HCT116 (cell line): ENCODE data around the gene RHCE. TPM values are rescaled to one million over a fixed set of nuclear protein-coding genes. Genes with fewer than 3 reads are reported as not detected.

Experiments
- ATAC-seq: fragments of 200-7000 bp; cut with Tn5 transposase; 2 replicates; pipeline ENCODE4 v1.9.1; 2020; ENCODE audit warnings: mild to moderate bottlenecking, moderate library complexity
- BruUV-seq: library from RNA; stranded (reverse); fragments of 400-500 nt; replicated peaks from 2 replicates; lab custom pipeline; 2021; lab: Mats Ljungman, UMichigan
- CTCF ChIA-PET: fragments of 300-600 bp; sonication (Branson Sonifier 250); formaldehyde crosslinking; loops from one replicate; lab custom pipeline; 2021; ENCODE audit warnings: antibody characterized with exemption; lab: Charles Lee
- POLR2A ChIA-PET: fragments of 300-600, 350-600 bp; sonication (Branson Sonifier 250); formaldehyde crosslinking; loops from one replicate; lab custom pipeline; 2021; ENCODE audit warnings: antibody characterized with exemption; lab: Charles Lee
- RAD21 ChIA-PET, 2 experiments: fragments of 300-600 bp; sonication (Branson Sonifier 250); formaldehyde crosslinking; loops; one replicate each; lab custom pipeline; 2023; ENCODE audit warnings: low total read pairs in 2 of 2; ENCODE audit not compliant: uncharacterized antibody in 2 of 2, unreplicated experiment in 2 of 2, low non-redundant PET in 1 of 2; lab: Charles Lee
- DNase-seq: peaks from one replicate; pipeline ENCODE4 v3.0.0-alpha.2; 2010; ENCODE audit warnings: low read depth, low spot score
- H2AFZ ChIP-seq: fragments of 200-600 bp; shearing (Covaris generic), sonication (generic); 2 replicates; pipeline ENCODE4 v1.6.1; 2017; ENCODE audit warnings: low read depth, mixed run types, mixed read lengths, antibody characterized with exemption, low read length; ENCODE audit not compliant: poor library complexity, severe bottlenecking
- H3K27ac ChIP-seq: 2 replicates; pipeline ENCODE4 v1.5.1; 2012; ENCODE audit warnings: low read depth, low read length
- H3K27me3 ChIP-seq: fragments of 200-600 bp; sonication (generic); 2 replicates; pipeline ENCODE4 v1.6.1; 2016; ENCODE audit warnings: mixed run types, low read length, mixed read lengths; ENCODE audit not compliant: insufficient read depth
- H3K36me3 ChIP-seq, 2 experiments: fragments of 200-500 bp in 1 of 2; fragments of 200-600 bp in 1 of 2; sonication (Bioruptor generic) in 1 of 2; sonication (generic) in 1 of 2; 2 replicates each; pipeline versions ENCODE4 v1.5.1 to v1.6.1; 2014 to 2016; ENCODE audit warnings: low read length in 2 of 2, inconsistent platforms in 1 of 2, mixed read lengths in 1 of 2, mixed run types in 1 of 2; ENCODE audit not compliant: insufficient read depth in 2 of 2, control insufficient read depth in 1 of 2
- H3K4me1 ChIP-seq, 2 experiments: fragments of 200-600 bp in 1 of 2; sonication (generic) in 1 of 2; 2 replicates each; pipeline versions ENCODE4 v1.5.1 to v1.6.1; 2012 to 2017; ENCODE audit warnings: low read length in 2 of 2, inconsistent platforms in 1 of 2, mild to moderate bottlenecking in 1 of 2, mixed read lengths in 1 of 2, mixed run types in 1 of 2, moderate library complexity in 1 of 2; ENCODE audit not compliant: insufficient read depth in 2 of 2, control insufficient read depth in 1 of 2
- H3K4me2 ChIP-seq: fragments of 200-600 bp; sonication (generic); 2 replicates; pipeline ENCODE4 v1.6.1; 2017; ENCODE audit warnings: mixed run types, low read length, mixed read lengths
- H3K4me3 ChIP-seq, 2 experiments: fragments of 200-600 bp in 1 of 2; sonication (generic) in 1 of 2; replicated peaks in 1 of 2; 2 replicates each; pipeline ENCODE4 v1.5.1; 2011 to 2016; ENCODE audit warnings: low read length in 2 of 2, control low read depth in 1 of 2, low read depth in 1 of 2, mild to moderate bottlenecking in 1 of 2, mixed read lengths in 1 of 2, mixed run types in 1 of 2
- H3K79me2 ChIP-seq: fragments of 200-600 bp; sonication (generic); 2 replicates; pipeline ENCODE4 v1.6.1; 2017; ENCODE audit warnings: mild to moderate bottlenecking, mixed run types, low read length, moderate library complexity, mixed read lengths; ENCODE audit not compliant: insufficient read depth
- H3K9ac ChIP-seq: fragments of 200-600 bp; sonication (generic); 2 replicates; pipeline ENCODE4 v1.6.1; 2016; ENCODE audit warnings: low read length, mixed read lengths
- H3K9me2 ChIP-seq: fragments of 200-600 bp; sonication (generic), shearing (Covaris generic); 2 replicates; pipeline ENCODE4 v1.6.1; 2017; ENCODE audit warnings: mixed run types, mild to moderate bottlenecking, moderate library complexity; ENCODE audit not compliant: insufficient read depth
- H3K9me3 ChIP-seq, 2 experiments: fragments of 200-500 bp in 1 of 2; fragments of 200-600 bp in 1 of 2; sonication (Bioruptor generic) in 1 of 2; sonication (generic) in 1 of 2; 2 replicates each; pipeline ENCODE4 v1.6.1; 2014 to 2017; ENCODE audit warnings: low read length in 2 of 2, mixed read lengths in 2 of 2, inconsistent platforms in 1 of 2, low read depth in 1 of 2, mild to moderate bottlenecking in 1 of 2, mixed run types in 1 of 2, moderate library complexity in 1 of 2; ENCODE audit not compliant: control insufficient read depth in 1 of 2, insufficient read depth in 1 of 2
- H4K20me1 ChIP-seq: fragments of 200-600 bp; sonication (generic), shearing (Covaris generic); 2 replicates; pipeline ENCODE4 v1.6.1; 2017; ENCODE audit warnings: mixed run types, mild to moderate bottlenecking, moderate library complexity; ENCODE audit not compliant: insufficient read depth
- CEBPB ChIP-seq: IDR thresholded peaks from 2 replicates; pipeline ENCODE4 v1.6.1; 2012; ENCODE audit warnings: low read depth
- ELF1 ChIP-seq: IDR thresholded peaks from 2 replicates; pipeline ENCODE4 v1.6.1; 2012; ENCODE audit warnings: low read depth, borderline replicate concordance
- POLR2A ChIP-seq: IDR thresholded peaks from 2 replicates; pipeline ENCODE4 v1.7.0; 2011; ENCODE audit warnings: borderline replicate concordance; ENCODE audit not compliant: insufficient read depth, insufficient read length; ENCODE audit errors: extremely low read depth
- RAD21 ChIP-seq: IDR thresholded peaks from 2 replicates; pipeline ENCODE4 v1.6.1; 2012; ENCODE audit warnings: low read depth, mild to moderate bottlenecking
- SRF ChIP-seq: IDR thresholded peaks from 2 replicates; pipeline ENCODE4 v1.6.1; 2012; ENCODE audit warnings: low read depth
- ZNF274 ChIP-seq: fragments of 200-500 bp; sonication (Bioruptor generic); IDR thresholded peaks from 2 replicates; pipeline ENCODE4 v1.6.1; 2014; ENCODE audit warnings: mild to moderate bottlenecking, low read depth, low read length, inconsistent platforms
- intact Hi-C: fragments of 100-400 bp; cut with micrococcal nuclease; formaldehyde crosslinking; loops from 2 replicates; pipeline ENCODE4 v1.10.0; 2022
- total RNA-seq: library from RNA; stranded (reverse); gene quantifications from one replicate; pipeline ENCODE4 v1.2.1, GENCODE V29; 2021; ENCODE audit not compliant: unreplicated experiment
- TF ChIP-seq, protein P1 (sequence below): IDR thresholded peaks from 2 replicates; pipeline ENCODE4 v1.6.1; 2011; ENCODE audit warnings: mild to moderate bottlenecking, low read length, moderate library complexity; ENCODE audit not compliant: insufficient replicate concordance; ENCODE audit errors: extremely low read depth
- TF ChIP-seq, protein P2 (sequence below): IDR thresholded peaks from 2 replicates; pipeline ENCODE4 v1.6.1; 2012
- TF ChIP-seq, protein P3 (sequence below), 3 experiments: fragments of 200-600 bp in 1 of 3; sonication (generic) in 1 of 3; IDR thresholded peaks in 2 of 3; conservative IDR thresholded peaks in 1 of 3; 2 replicates each; pipeline ENCODE4 v1.5.1; 2012 to 2017; ENCODE audit warnings: low read depth in 2 of 3, low read length in 2 of 3, antibody characterized with exemption in 1 of 3, borderline replicate concordance in 1 of 3, control low read depth in 1 of 3, mild to moderate bottlenecking in 1 of 3, mixed read lengths in 1 of 3, mixed run types in 1 of 3, moderate library complexity in 1 of 3; ENCODE audit not compliant: insufficient read depth in 1 of 3

RHCE gene
- total RNA-seq, 1 experiment from 2014 or later: 0.64 TPM

- POLR2A ChIA-PET: no interaction called here
- Histone ChIP-seq H3K79me2 (no peaks in the 10 kb centered on the region), H3K4me2 (no peak overlapping the region), H3K27ac (no peak overlapping the region), H3K4me1 (peaks cover 0 to 5% of the 10 kb centered on the region in 2 experiments; a peak in 1 of 4 replicates), H3K36me3 (no peaks in the 10 kb centered on the region), H3K27me3 (no peaks in the 10 kb centered on the region), H2AFZ (no peak overlapping the region), H3K4me3 (no peak overlapping the region), H3K9ac (no peak overlapping the region), H3K9me3 (no peaks in the 10 kb centered on the region), H4K20me1 (no peaks in the 10 kb centered on the region), H3K9me2 (no peaks in the 10 kb centered on the region)
- no peak for DNase-seq
- TF ChIP-seq, protein P1, sequence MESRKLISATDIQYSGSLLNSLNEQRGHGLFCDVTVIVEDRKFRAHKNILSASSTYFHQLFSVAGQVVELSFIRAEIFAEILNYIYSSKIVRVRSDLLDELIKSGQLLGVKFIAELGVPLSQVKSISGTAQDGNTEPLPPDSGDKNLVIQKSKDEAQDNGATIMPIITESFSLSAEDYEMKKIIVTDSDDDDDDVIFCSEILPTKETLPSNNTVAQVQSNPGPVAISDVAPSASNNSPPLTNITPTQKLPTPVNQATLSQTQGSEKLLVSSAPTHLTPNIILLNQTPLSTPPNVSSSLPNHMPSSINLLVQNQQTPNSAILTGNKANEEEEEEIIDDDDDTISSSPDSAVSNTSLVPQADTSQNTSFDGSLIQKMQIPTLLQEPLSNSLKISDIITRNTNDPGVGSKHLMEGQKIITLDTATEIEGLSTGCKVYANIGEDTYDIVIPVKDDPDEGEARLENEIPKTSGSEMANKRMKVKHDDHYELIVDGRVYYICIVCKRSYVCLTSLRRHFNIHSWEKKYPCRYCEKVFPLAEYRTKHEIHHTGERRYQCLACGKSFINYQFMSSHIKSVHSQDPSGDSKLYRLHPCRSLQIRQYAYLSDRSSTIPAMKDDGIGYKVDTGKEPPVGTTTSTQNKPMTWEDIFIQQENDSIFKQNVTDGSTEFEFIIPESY: no peak
- TF ChIP-seq ZNF274: no peak
- no peak for TF ChIP-seq SRF
- TF ChIP-seq POLR2A: no peak
- TF ChIP-seq CEBPB: no peak
- TF ChIP-seq RAD21: no peak
- TF ChIP-seq, protein P2, sequence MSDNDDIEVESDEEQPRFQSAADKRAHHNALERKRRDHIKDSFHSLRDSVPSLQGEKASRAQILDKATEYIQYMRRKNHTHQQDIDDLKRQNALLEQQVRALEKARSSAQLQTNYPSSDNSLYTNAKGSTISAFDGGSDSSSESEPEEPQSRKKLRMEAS: no peak
- TF ChIP-seq, protein P3, sequence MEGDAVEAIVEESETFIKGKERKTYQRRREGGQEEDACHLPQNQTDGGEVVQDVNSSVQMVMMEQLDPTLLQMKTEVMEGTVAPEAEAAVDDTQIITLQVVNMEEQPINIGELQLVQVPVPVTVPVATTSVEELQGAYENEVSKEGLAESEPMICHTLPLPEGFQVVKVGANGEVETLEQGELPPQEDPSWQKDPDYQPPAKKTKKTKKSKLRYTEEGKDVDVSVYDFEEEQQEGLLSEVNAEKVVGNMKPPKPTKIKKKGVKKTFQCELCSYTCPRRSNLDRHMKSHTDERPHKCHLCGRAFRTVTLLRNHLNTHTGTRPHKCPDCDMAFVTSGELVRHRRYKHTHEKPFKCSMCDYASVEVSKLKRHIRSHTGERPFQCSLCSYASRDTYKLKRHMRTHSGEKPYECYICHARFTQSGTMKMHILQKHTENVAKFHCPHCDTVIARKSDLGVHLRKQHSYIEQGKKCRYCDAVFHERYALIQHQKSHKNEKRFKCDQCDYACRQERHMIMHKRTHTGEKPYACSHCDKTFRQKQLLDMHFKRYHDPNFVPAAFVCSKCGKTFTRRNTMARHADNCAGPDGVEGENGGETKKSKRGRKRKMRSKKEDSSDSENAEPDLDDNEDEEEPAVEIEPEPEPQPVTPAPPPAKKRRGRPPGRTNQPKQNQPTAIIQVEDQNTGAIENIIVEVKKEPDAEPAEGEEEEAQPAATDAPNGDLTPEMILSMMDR (IDR thresholded peaks at IDR 0.05 in 2 of 3, conservative IDR thresholded peaks at IDR 0.05 in 1 of 3; ENCODE audit: borderline replicate concordance in 1 of 3, insufficient read depth in 1 of 3, low read depth in 2 of 3, low read length in 2 of 3): no peak
- no peak for TF ChIP-seq ELF1
- ATAC-seq: no peak
- intact Hi-C loops: no loop called here
- CTCF ChIA-PET: no interaction called here
- no TSS peak for BruUV-seq
- RAD21 ChIA-PET: no interaction called here
Observed at GRCh38 chr1:25437672-25438071, 17.0 kb upstream of the RHCE start.
